Activated CD4-positive, alpha-beta T cell treated with anti-CD3 and anti-CD28 coated beads, Interleukin-2, amount 10 ng/mL, durations not matched to agents 24 days and 14 days (primary cell): ENCODE results near the gene HCFC1. TPM values are rescaled to one million over a fixed set of nuclear protein-coding genes. Genes with fewer than 3 reads are reported as not detected.

ENCODE experiments used
- DNase-seq: peaks from one replicate; pipeline ENCODE4 v3.0.0; 2022
- H3K27ac Mint-ChIP-seq: one replicate; pipeline ENCODE4 v1.8.0; 2022; ENCODE audit warnings: mild to moderate bottlenecking, mixed read lengths
- H3K27me3 Mint-ChIP-seq: one replicate; pipeline ENCODE4 v1.8.0; 2022; ENCODE audit warnings: mixed read lengths
- H3K36me3 Mint-ChIP-seq: one replicate; pipeline ENCODE4 v1.8.0; 2022; ENCODE audit warnings: low read depth, mild to moderate bottlenecking, mixed read lengths
- H3K4me1 Mint-ChIP-seq: one replicate; pipeline ENCODE4 v1.8.0; 2021; ENCODE audit warnings: mixed read lengths
- H3K4me3 Mint-ChIP-seq: one replicate; pipeline ENCODE4 v1.8.0; 2022; ENCODE audit warnings: mild to moderate bottlenecking, moderate library complexity, mixed read lengths
- H3K9me3 Mint-ChIP-seq: one replicate; pipeline ENCODE4 v1.8.0; 2021; ENCODE audit warnings: mixed read lengths
- intact Hi-C: fragments of 100-400 bp; cut with micrococcal nuclease; formaldehyde crosslinking; loops from one replicate; pipeline ENCODE4 v1.15.1; 2023
- total RNA-seq: library from RNA; stranded (reverse); gene quantifications from 2 replicates; pipeline ENCODE4 v1.2.3, GENCODE V29; 2022

Gene HCFC1
- total RNA-seq, 1 donor from 2014 or later, result 107 TPM

DNA sequence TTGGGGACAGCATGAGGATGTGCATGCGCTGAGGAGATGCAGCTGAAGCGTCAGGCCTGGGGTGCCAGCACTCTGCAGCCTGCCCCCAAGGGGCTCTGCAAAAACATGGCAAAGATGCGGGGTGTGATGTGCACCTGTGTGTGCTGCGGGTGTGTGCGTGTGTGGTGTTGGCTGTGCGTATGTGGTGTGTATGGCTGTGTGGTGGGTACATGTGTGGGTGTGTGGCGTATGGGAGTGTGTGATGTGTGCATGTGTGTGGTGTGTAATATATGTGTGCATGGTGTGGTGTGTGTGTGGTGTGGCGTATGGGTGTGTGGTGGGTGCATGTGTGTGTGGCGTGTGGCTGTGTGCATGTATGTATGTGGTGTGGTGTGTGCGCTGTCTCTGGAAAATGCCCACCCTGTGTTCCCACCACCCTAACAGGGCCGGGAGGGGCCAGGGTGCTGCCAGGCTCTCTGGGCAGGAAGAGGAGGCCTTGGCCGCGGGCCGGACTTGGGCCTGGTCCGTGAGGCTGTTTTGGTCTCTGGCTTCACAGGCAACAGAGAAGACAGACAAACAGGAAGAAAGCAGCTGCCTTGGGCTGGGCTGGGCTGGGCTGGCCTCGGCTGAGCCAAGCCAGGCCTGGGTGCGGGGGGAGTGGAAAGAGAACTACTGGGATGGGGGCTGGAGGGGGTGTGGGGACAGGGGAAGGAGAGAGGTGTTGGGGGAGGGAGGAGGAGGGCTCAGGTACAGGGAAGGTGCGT, 68.2 kb downstream of the HCFC1 start:
- peaks cover 22% of the 10 kb centered on the region for H3K4me1 Mint-ChIP-seq
- no peak for DNase-seq
- intact Hi-C loops, result no loop called here
- H3K36me3 Mint-ChIP-seq, result peaks cover 4% of the 10 kb centered on the region
- peaks cover under 1% of the 10 kb centered on the region for H3K27me3 Mint-ChIP-seq
- H3K9me3 Mint-ChIP-seq, result no peaks in the 10 kb centered on the region
- H3K4me3 Mint-ChIP-seq, result peak overlapping the region; percentile 26
- H3K27ac Mint-ChIP-seq, result peak overlapping the region; percentile 22

DNA sequence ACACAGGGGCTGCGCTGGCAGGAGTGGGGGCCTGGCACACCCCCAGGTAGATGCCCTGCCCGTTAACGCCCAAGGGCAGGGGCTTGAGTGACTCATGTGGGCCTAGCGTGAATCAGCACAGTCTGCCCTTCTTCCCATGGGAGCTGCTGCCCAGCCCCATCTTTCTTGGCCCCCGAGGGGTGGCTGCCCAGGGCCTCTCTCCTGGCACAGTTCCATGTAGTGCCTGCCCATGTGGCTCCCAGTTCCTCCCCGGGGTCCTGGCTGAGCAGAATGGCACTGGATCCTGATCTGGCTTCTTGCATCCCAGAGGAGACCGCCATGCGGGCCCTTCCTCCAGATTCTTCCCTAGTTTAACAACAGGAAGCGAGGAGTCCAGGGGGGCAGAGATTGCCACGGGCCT, 69.2 kb downstream of the HCFC1 start:
- Mint-ChIP-seq H3K27me3 (peaks cover 4% of the 10 kb centered on the region), H3K4me3 (no peak overlapping the region), H3K27ac (no peak overlapping the region), H3K9me3 (no peaks in the 10 kb centered on the region), H3K36me3 (peaks cover 2% of the 10 kb centered on the region), H3K4me1 (peaks cover 24% of the 10 kb centered on the region)
- intact Hi-C loops, result no loop called here
- no peak for DNase-seq

GRCh38 chrX:153901753-153902140, 69.9 kb downstream of the HCFC1 start:
- Mint-ChIP-seq H3K36me3 (peaks cover 2% of the 10 kb centered on the region), H3K27ac (peak overlapping the region; percentile 62), H3K4me3 (peak overlapping the region; percentile 74), H3K4me1 (peaks cover 24% of the 10 kb centered on the region), H3K27me3 (peaks cover 4% of the 10 kb centered on the region), H3K9me3 (no peaks in the 10 kb centered on the region)
- no peak for DNase-seq
- intact Hi-C loops, result no loop called here

GRCh38 chrX:153900831-153901752, 70.5 kb downstream of the HCFC1 start:
- H3K36me3 Mint-ChIP-seq, result peaks cover 2% of the 10 kb centered on the region
- peaks cover 26% of the 10 kb centered on the region for H3K4me1 Mint-ChIP-seq
- intact Hi-C loops, result no loop called here
- H3K9me3 Mint-ChIP-seq, result no peaks in the 10 kb centered on the region
- DNase-seq, result peak; percentile 88
- H3K27ac Mint-ChIP-seq, result peak overlapping the region; percentile 82
- peaks cover 4% of the 10 kb centered on the region for H3K27me3 Mint-ChIP-seq
- peak overlapping the region; percentile 74 for H3K4me3 Mint-ChIP-seq

DNA sequence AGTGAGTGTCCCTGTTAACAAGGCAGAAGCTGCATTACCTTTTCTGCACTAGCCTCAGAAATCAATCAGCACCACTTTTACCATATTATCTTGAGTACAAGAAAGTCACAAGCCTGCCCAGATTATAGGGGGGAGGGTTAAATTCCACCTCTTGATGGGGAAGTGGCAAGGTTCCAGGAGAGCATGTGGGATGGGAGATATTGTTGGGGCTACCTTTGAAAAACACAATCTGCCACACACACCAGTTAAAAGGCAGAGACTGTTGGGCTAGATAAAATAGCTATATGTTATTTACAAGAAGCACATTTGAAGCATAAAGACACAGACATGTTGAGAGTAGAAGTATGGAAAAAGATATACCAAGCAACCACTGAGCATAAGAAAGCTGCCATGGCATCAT, 73.7 kb downstream of the HCFC1 start:
- peaks cover 17% of the 10 kb centered on the region for H3K4me1 Mint-ChIP-seq
- no peaks in the 10 kb centered on the region for H3K36me3 Mint-ChIP-seq
- H3K27me3 Mint-ChIP-seq, result peaks cover 6% of the 10 kb centered on the region
- no peak overlapping the region for H3K27ac Mint-ChIP-seq
- H3K9me3 Mint-ChIP-seq, result no peaks in the 10 kb centered on the region
- H3K4me3 Mint-ChIP-seq, result no peak overlapping the region
- no peak for DNase-seq
- intact Hi-C loops, result no loop called here

Other genes with a start within 250 kb of the HCFC1 start
- gene BCAP31, start 247.4 kb downstream of the HCFC1 start, total RNA-seq, result 154 and 157 TPM in 2 replicates
- gene ABCD1, start 247.0 kb downstream of the HCFC1 start, total RNA-seq, result 6.6 and 7.7 TPM in 2 replicates
- gene PLXNB3, start 207.6 kb downstream of the HCFC1 start, total RNA-seq, result 0.43 and 0.49 TPM in 2 replicates
- not detected in 2 replicates for gene SRPK3, start 190.8 kb downstream of the HCFC1 start, total RNA-seq
- 70.2 and 78.8 TPM in 2 replicates for gene IDH3G, start 177.4 kb downstream of the HCFC1 start, total RNA-seq
- 265 and 277 TPM in 2 replicates for gene SSR4, start 177.2 kb downstream of the HCFC1 start, total RNA-seq
- gene PDZD4, start 141.3 kb downstream of the HCFC1 start, total RNA-seq, result 0.26 and 0.58 TPM in 2 replicates
- gene L1CAM, start 85.6 kb downstream of the HCFC1 start, total RNA-seq, result 1.3 and 1.6 TPM in 2 replicates
- not detected in 2 replicates for gene AVPR2, start 67.1 kb downstream of the HCFC1 start, total RNA-seq
- 135 and 137 TPM in 2 replicates for gene ARHGAP4, start 45.6 kb downstream of the HCFC1 start, total RNA-seq
- gene NAA10, start 36.8 kb downstream of the HCFC1 start, total RNA-seq, result 153 and 168 TPM in 2 replicates
- 13.7 and 15.1 TPM in 2 replicates for gene RENBP, start 27.2 kb downstream of the HCFC1 start, total RNA-seq
- gene TMEM187, start 936 bp upstream of the HCFC1 start, total RNA-seq, result 2.4 and 3.8 TPM in 2 replicates
- gene IRAK1, start 48.1 kb upstream of the HCFC1 start, total RNA-seq, result 177 and 192 TPM in 2 replicates
- 55.1 and 58.8 TPM in 2 replicates for gene MECP2, start 125.9 kb upstream of the HCFC1 start, total RNA-seq
- gene OPN1LW, start 172.4 kb upstream of the HCFC1 start, total RNA-seq, result not detected in 2 replicates
- gene OPN1MW, start 210.8 kb upstream of the HCFC1 start, total RNA-seq, result not detected in 2 replicates
- gene OPN1MW2, start 247.9 kb upstream of the HCFC1 start, total RNA-seq, result not detected in 2 replicates